Measurements from ENCODE around the gene HSD11B2.

DNA sequence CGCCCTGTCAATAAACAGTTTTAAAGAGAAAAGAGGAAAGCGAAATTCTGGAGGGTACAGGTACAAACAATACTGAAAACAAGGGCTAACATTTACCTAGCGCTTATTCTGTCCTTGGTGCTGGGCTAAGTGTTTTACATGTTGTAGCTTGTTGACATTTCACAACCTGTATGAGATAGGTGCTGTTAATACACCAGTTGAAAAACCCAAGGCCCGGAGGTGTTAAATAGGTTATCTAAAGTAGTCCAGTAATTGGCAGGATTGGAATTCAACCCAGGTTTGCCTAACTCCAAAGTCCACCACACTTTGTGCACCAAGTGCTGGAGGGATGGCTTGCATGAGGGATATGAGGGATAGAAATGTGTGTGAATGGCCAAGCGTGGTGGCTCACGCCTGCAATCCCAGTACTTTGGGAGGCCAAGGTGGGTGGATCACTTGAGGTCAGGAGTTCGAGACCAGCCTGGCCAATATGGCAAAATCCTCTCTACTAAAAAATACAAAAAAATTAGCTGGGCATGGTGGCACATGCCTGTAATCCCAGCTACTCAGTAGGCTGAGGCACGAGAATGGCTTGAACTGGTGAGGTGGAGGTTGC is 47.1 kb downstream of the HSD11B2 start:
- TF ChIP-seq, protein P1, sequence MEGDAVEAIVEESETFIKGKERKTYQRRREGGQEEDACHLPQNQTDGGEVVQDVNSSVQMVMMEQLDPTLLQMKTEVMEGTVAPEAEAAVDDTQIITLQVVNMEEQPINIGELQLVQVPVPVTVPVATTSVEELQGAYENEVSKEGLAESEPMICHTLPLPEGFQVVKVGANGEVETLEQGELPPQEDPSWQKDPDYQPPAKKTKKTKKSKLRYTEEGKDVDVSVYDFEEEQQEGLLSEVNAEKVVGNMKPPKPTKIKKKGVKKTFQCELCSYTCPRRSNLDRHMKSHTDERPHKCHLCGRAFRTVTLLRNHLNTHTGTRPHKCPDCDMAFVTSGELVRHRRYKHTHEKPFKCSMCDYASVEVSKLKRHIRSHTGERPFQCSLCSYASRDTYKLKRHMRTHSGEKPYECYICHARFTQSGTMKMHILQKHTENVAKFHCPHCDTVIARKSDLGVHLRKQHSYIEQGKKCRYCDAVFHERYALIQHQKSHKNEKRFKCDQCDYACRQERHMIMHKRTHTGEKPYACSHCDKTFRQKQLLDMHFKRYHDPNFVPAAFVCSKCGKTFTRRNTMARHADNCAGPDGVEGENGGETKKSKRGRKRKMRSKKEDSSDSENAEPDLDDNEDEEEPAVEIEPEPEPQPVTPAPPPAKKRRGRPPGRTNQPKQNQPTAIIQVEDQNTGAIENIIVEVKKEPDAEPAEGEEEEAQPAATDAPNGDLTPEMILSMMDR (IDR thresholded peaks at IDR 0.05), result no peak
- TF ChIP-seq POLR2A (IDR thresholded peaks at IDR 0.05), result no peak
